Left ventricle myocardium inferior (tissue), 1 donor: ENCODE measurements around the gene HDLBP. TPM values are rescaled to one million over a fixed set of nuclear protein-coding genes. Genes with fewer than 3 reads are reported as not detected.

ENCODE experiments used
- DNase-seq: peaks from one replicate; pipeline ENCODE4 v3.0.0-alpha.2; 2020
- H3K27ac ChIP-seq: fragments of 200-600 bp; replicated peaks from 2 replicates; pipeline ENCODE4 v1.8.0; 2021
- H3K27me3 ChIP-seq: fragments of 200-600 bp; 2 replicates; pipeline ENCODE4 v1.8.0; 2021; ENCODE audit warnings: low read depth
- H3K36me3 ChIP-seq: fragments of 200-600 bp; 2 replicates; pipeline ENCODE4 v1.8.0; 2021
- H3K4me1 ChIP-seq: fragments of 200-600 bp; 2 replicates; pipeline ENCODE4 v1.8.0; 2021
- H3K4me3 ChIP-seq: fragments of 200-600 bp; 2 replicates; pipeline ENCODE4 v1.8.0; 2021; ENCODE audit warnings: mild to moderate bottlenecking, moderate library complexity
- H3K9me3 ChIP-seq: fragments of 200-600 bp; replicated peaks from 2 replicates; pipeline ENCODE4 v1.8.0; 2021
- CTCF ChIP-seq: fragments of 200-600 bp; IDR thresholded peaks from 2 replicates; pipeline ENCODE4 v1.8.0; 2021; ENCODE audit warnings: antibody characterized with exemption, mild to moderate bottlenecking, borderline replicate concordance
- intact Hi-C: fragments of 100-400 bp; cut with micrococcal nuclease; formaldehyde crosslinking; loops from one replicate; pipeline ENCODE4 v1.11.0; 2022
- total RNA-seq: library from RNA; stranded (reverse); fragmentation: NEBNext Ultra II Directional; extraction: Animal tissue kit (Norgen Biotek cat#: 25700); gene quantifications from one replicate; pipeline ENCODE4 v1.2.1, GENCODE V29; 2021
- donor health status: DM: no; HTN: yes; CAD: no; lungs with severe emphysema.

The HDLBP gene
- total RNA-seq, 1 donor from 2014 or later: 365 TPM

GRCh38 chr2:241224851-241225438 lies 90.5 kb downstream of the HDLBP start:
- H3K4me3 ChIP-seq: no peak overlapping the region
- no peaks in the 10 kb centered on the region for H3K27me3 ChIP-seq
- peaks cover 49% of the 10 kb centered on the region for H3K4me1 ChIP-seq
- no peak overlapping the region for H3K27ac ChIP-seq
- no peak for TF ChIP-seq CTCF
- intact Hi-C loops: no loop called here
- H3K36me3 ChIP-seq: peaks cover 48% of the 10 kb centered on the region
- no peaks in the 10 kb centered on the region for H3K9me3 ChIP-seq
- peak; percentile 1 for DNase-seq

GRCh38 chr2:241224018-241224850 lies 91.2 kb downstream of the HDLBP start:
- TF ChIP-seq CTCF: no peak
- Histone ChIP-seq H3K27ac (peak overlapping the region; percentile 52), H3K4me1 (peaks cover 45% of the 10 kb centered on the region), H3K36me3 (peaks cover 41% of the 10 kb centered on the region), H3K9me3 (no peaks in the 10 kb centered on the region), H3K27me3 (no peaks in the 10 kb centered on the region), H3K4me3 (no peak overlapping the region)
- DNase-seq: peak; percentile 57
- intact Hi-C loops: no loop called here

- H3K4me3 ChIP-seq: no peak overlapping the region
- DNase-seq: peak; percentile 9
- no peak for TF ChIP-seq CTCF
- H3K27me3 ChIP-seq: no peaks in the 10 kb centered on the region
- H3K27ac ChIP-seq: peak overlapping the region; percentile 52
- no peaks in the 10 kb centered on the region for H3K9me3 ChIP-seq
- peaks cover 33% of the 10 kb centered on the region for H3K36me3 ChIP-seq
- intact Hi-C loops: no loop called here
- H3K4me1 ChIP-seq: peaks cover 45% of the 10 kb centered on the region
Measured at GRCh38 chr2:241223211-241224017, 92.1 kb downstream of the HDLBP start.

GRCh38 chr2:241219856-241220356 lies 95.6 kb downstream of the HDLBP start:
- DNase-seq: no peak
- H3K36me3 ChIP-seq: peaks cover under 1% of the 10 kb centered on the region
- peaks cover 28% of the 10 kb centered on the region for H3K4me1 ChIP-seq
- H3K4me3 ChIP-seq: no peak overlapping the region
- H3K27me3 ChIP-seq: no peaks in the 10 kb centered on the region
- no peak overlapping the region for H3K27ac ChIP-seq
- H3K9me3 ChIP-seq: no peaks in the 10 kb centered on the region
- intact Hi-C loops: no loop called here
- TF ChIP-seq CTCF: no peak

- intact Hi-C loops: no loop called here
- Histone ChIP-seq H3K4me3 (peak overlapping the region; percentile 76), H3K27me3 (no peaks in the 10 kb centered on the region), H3K27ac (no peak overlapping the region), H3K36me3 (no peaks in the 10 kb centered on the region), H3K9me3 (no peaks in the 10 kb centered on the region), H3K4me1 (peaks cover 19% of the 10 kb centered on the region)
- no peak for TF ChIP-seq CTCF
- no peak for DNase-seq
Measured at GRCh38 chr2:241219030-241219382, 96.5 kb downstream of the HDLBP start.
